Adipocyte (in vitro differentiated cells): ENCODE measurements around the gene DLG2.
"Not testable (repeated sequence)": the region's sequence is repeated elsewhere in the genome, so short reads cannot be mapped to it uniquely, and the experiment has no call there.

Experiments used
- DNase-seq: peaks from one replicate; pipeline ENCODE4 v3.0.0-alpha.2; 2015; ENCODE audit warnings: low read depth
- H3K27me3 ChIP-seq: replicated peaks from 2 replicates; pipeline ENCODE4 v1.7.0; 2013; ENCODE audit warnings: mild to moderate bottlenecking, low read length, moderate library complexity; ENCODE audit not compliant: control insufficient read depth, insufficient read depth
- H3K36me3 ChIP-seq: 2 replicates; pipeline ENCODE4 v1.7.0; 2013; ENCODE audit warnings: low read length, mild to moderate bottlenecking, moderate library complexity; ENCODE audit not compliant: control insufficient read depth, insufficient read depth, severe bottlenecking
- H3K4me1 ChIP-seq: 2 replicates; pipeline ENCODE4 v1.7.0; 2013; ENCODE audit warnings: mild to moderate bottlenecking, low read length, moderate library complexity; ENCODE audit not compliant: control insufficient read depth, insufficient read depth
- H3K4me3 ChIP-seq: 2 replicates; pipeline ENCODE4 v1.7.0; 2013; ENCODE audit warnings: mild to moderate bottlenecking, low read length, moderate library complexity
- H3K9ac ChIP-seq: 2 replicates; pipeline ENCODE4 v1.7.0; 2013; ENCODE audit warnings: mild to moderate bottlenecking, low read length, moderate library complexity
- H3K9me3 ChIP-seq: 2 replicates; pipeline ENCODE4 v1.7.0; 2013; ENCODE audit warnings: mild to moderate bottlenecking, low read length, moderate library complexity; ENCODE audit not compliant: control insufficient read depth

Gene DLG2

GRCh38 chr11:84794663-84795443 lies 832.3 kb downstream of the DLG2 start:
- H3K4me3 ChIP-seq, result no peak overlapping the region

GRCh38 chr11:84793318-84793717 lies 833.8 kb downstream of the DLG2 start:
- H3K9me3 ChIP-seq, result no peaks in the 10 kb centered on the region
- DNase-seq, result no peak
- no peak overlapping the region for H3K4me3 ChIP-seq
- H3K36me3 ChIP-seq, result no peaks in the 10 kb centered on the region
- no peak overlapping the region for H3K9ac ChIP-seq
- no peaks in the 10 kb centered on the region for H3K27me3 ChIP-seq
- no peaks in the 10 kb centered on the region for H3K4me1 ChIP-seq

More at GRCh38 chr11:84794663-84795443, 832.3 kb downstream of the DLG2 start:
- no peak for DNase-seq
- Histone ChIP-seq H3K27me3 (no peaks in the 10 kb centered on the region), H3K36me3 (no peaks in the 10 kb centered on the region), H3K9ac (no peak overlapping the region), H3K9me3 (no peaks in the 10 kb centered on the region), H3K4me1 (no peaks in the 10 kb centered on the region)

GRCh38 chr11:84790849-84791427 lies 836.2 kb downstream of the DLG2 start:
- DNase-seq, result no peak
- Histone ChIP-seq H3K4me1 (no peaks in the 10 kb centered on the region), H3K36me3 (no peaks in the 10 kb centered on the region), H3K4me3 (no peak overlapping the region), H3K27me3 (no peaks in the 10 kb centered on the region), H3K9ac (no peak overlapping the region), H3K9me3 (no peaks in the 10 kb centered on the region)

- H3K9me3 ChIP-seq, result no peaks in the 10 kb centered on the region
- H3K4me3 ChIP-seq, result no peak overlapping the region
- H3K4me1 ChIP-seq, result no peaks in the 10 kb centered on the region
- no peak for DNase-seq
- no peaks in the 10 kb centered on the region for H3K27me3 ChIP-seq
- no peak overlapping the region for H3K9ac ChIP-seq
- H3K36me3 ChIP-seq, result no peaks in the 10 kb centered on the region
Observed at GRCh38 chr11:84788220-84788619, 838.9 kb downstream of the DLG2 start.

- not testable (repeated sequence) for DNase-seq
Observed at GRCh38 chr11:84784158-84784557, 843.0 kb downstream of the DLG2 start.

GRCh38 chr11:84780689-84781293 lies 846.4 kb downstream of the DLG2 start:
- Histone ChIP-seq H3K36me3 (no peaks in the 10 kb centered on the region), H3K9ac (no peak overlapping the region), H3K4me1 (no peaks in the 10 kb centered on the region), H3K9me3 (no peaks in the 10 kb centered on the region), H3K27me3 (no peaks in the 10 kb centered on the region), H3K4me3 (no peak overlapping the region)
- peak; percentile 75 for DNase-seq

More at GRCh38 chr11:84784158-84784557, 843.0 kb downstream of the DLG2 start:
- H3K4me1 ChIP-seq, H3K9ac ChIP-seq, H3K4me3 ChIP-seq, H3K36me3 ChIP-seq, H3K27me3 ChIP-seq, H3K9me3 ChIP-seq: not testable (repeated sequence)

GRCh38 chr11:84775503-84775902 lies 851.6 kb downstream of the DLG2 start:
- no peaks in the 10 kb centered on the region for H3K36me3 ChIP-seq

GRCh38 chr11:84763931-84764330 lies 863.2 kb downstream of the DLG2 start:
- Histone ChIP-seq H3K9me3 (no peaks in the 10 kb centered on the region), H3K9ac (no peak overlapping the region), H3K4me3 (no peak overlapping the region), H3K4me1 (no peaks in the 10 kb centered on the region), H3K36me3 (no peaks in the 10 kb centered on the region), H3K27me3 (no peaks in the 10 kb centered on the region)
- no peak for DNase-seq

More at GRCh38 chr11:84775503-84775902, 851.6 kb downstream of the DLG2 start:
- Histone ChIP-seq H3K27me3 (no peaks in the 10 kb centered on the region), H3K9ac (no peak overlapping the region), H3K4me3 (no peak overlapping the region), H3K4me1 (no peaks in the 10 kb centered on the region), H3K9me3 (peaks cover 5% of the 10 kb centered on the region)
- no peak for DNase-seq

GRCh38 chr11:84757711-84758110 lies 869.4 kb downstream of the DLG2 start:
- no peaks in the 10 kb centered on the region for H3K36me3 ChIP-seq
- no peak for DNase-seq
- no peak overlapping the region for H3K9ac ChIP-seq
- no peak overlapping the region for H3K4me3 ChIP-seq
- no peaks in the 10 kb centered on the region for H3K9me3 ChIP-seq
- no peaks in the 10 kb centered on the region for H3K27me3 ChIP-seq
- H3K4me1 ChIP-seq, result no peaks in the 10 kb centered on the region

GRCh38 chr11:84751371-84751770 lies 875.8 kb downstream of the DLG2 start:
- no peak for DNase-seq
- Histone ChIP-seq H3K36me3 (no peaks in the 10 kb centered on the region), H3K27me3 (no peaks in the 10 kb centered on the region), H3K9ac (no peak overlapping the region), H3K9me3 (no peaks in the 10 kb centered on the region), H3K4me1 (no peaks in the 10 kb centered on the region), H3K4me3 (no peak overlapping the region)

- Histone ChIP-seq H3K9ac (no peak overlapping the region), H3K36me3 (no peaks in the 10 kb centered on the region), H3K9me3 (no peaks in the 10 kb centered on the region), H3K27me3 (no peaks in the 10 kb centered on the region), H3K4me3 (no peak overlapping the region), H3K4me1 (no peaks in the 10 kb centered on the region)
- DNase-seq, result no peak
Observed at GRCh38 chr11:84747871-84748270, 879.3 kb downstream of the DLG2 start.
